DOHH2 (cell line): Measurements from ENCODE around the gene CCDC152.

Source experiments
- H3F3A ChIP-seq: fragments of 200-600 bp; sonication (generic), shearing (Covaris generic); 2 replicates; pipeline ENCODE4 v1.6.0; 2016; ENCODE audit warnings: antibody characterized with exemption, mild to moderate bottlenecking; ENCODE audit not compliant: control insufficient read depth, insufficient read depth
- H3K27ac ChIP-seq: fragments of 200-600 bp; sonication (generic); 2 replicates; pipeline ENCODE4 v1.5.1; 2014; ENCODE audit warnings: low read depth, mild to moderate bottlenecking, low read length, moderate library complexity
- H3K27me3 ChIP-seq: fragments of 200-600 bp; sonication (generic); 2 replicates; pipeline ENCODE4 v1.6.1; 2014; ENCODE audit warnings: mild to moderate bottlenecking, low read length, mixed read lengths; ENCODE audit not compliant: control insufficient read depth
- H3K36me3 ChIP-seq: fragments of 200-600 bp; sonication (generic); 2 replicates; pipeline ENCODE4 v1.6.1; 2014; ENCODE audit warnings: mild to moderate bottlenecking, low read length, moderate library complexity, mixed read lengths; ENCODE audit not compliant: control insufficient read depth
- H3K4me1 ChIP-seq: fragments of 200-600 bp; sonication (generic); 2 replicates; pipeline ENCODE4 v1.6.1; 2014; ENCODE audit warnings: mild to moderate bottlenecking, low read length, mixed read lengths; ENCODE audit not compliant: control insufficient read depth
- H3K4me2 ChIP-seq: fragments of 200-600 bp; sonication (generic); 2 replicates; pipeline ENCODE4 v1.6.0; 2014; ENCODE audit warnings: mild to moderate bottlenecking, low read length, moderate library complexity
- H3K4me3 ChIP-seq: fragments of 200-600 bp; sonication (generic); 2 replicates; pipeline ENCODE4 v1.5.1; 2014; ENCODE audit warnings: mild to moderate bottlenecking, low read length, mixed read lengths
- H3K79me2 ChIP-seq: fragments of 200-600 bp; sonication (generic); 2 replicates; pipeline ENCODE4 v1.6.1; 2014; ENCODE audit warnings: mild to moderate bottlenecking, low read length, mixed read lengths; ENCODE audit not compliant: control insufficient read depth
- H3K9me2 ChIP-seq: fragments of 200-600 bp; sonication (generic); replicated peaks from 2 replicates; pipeline ENCODE4 v1.6.1; 2014; ENCODE audit warnings: mild to moderate bottlenecking, low read length, mixed read lengths; ENCODE audit not compliant: control insufficient read depth
- H3K9me3 ChIP-seq: fragments of 200-600 bp; sonication (generic); 2 replicates; pipeline ENCODE4 v1.6.1; 2014; ENCODE audit warnings: antibody characterized with exemption, low read length, mixed read lengths; ENCODE audit not compliant: control insufficient read depth, insufficient read depth
- H4K20me1 ChIP-seq: fragments of 200-600 bp; sonication (generic); 2 replicates; pipeline ENCODE4 v1.6.0; 2014; ENCODE audit warnings: low read depth, mild to moderate bottlenecking, antibody characterized with exemption, low read length, moderate library complexity; ENCODE audit not compliant: control insufficient read depth, insufficient read depth
- EZH2phosphoT487 ChIP-seq: fragments of 200-600 bp; sonication (generic); IDR thresholded peaks from 2 replicates; pipeline ENCODE4 v1.6.1; 2017; ENCODE audit warnings: borderline replicate concordance, mild to moderate bottlenecking, antibody characterized with exemption, low read length, moderate library complexity, mixed read lengths
- TF ChIP-seq, protein P1 (sequence below): fragments of 200-600 bp; sonication (generic); IDR thresholded peaks from one replicate; pipeline ENCODE4 v1.5.1; 2014; ENCODE audit warnings: antibody characterized with exemption, mild to moderate bottlenecking, low read depth, low read length; ENCODE audit not compliant: poor library complexity, severe bottlenecking

Gene CCDC152

DNA sequence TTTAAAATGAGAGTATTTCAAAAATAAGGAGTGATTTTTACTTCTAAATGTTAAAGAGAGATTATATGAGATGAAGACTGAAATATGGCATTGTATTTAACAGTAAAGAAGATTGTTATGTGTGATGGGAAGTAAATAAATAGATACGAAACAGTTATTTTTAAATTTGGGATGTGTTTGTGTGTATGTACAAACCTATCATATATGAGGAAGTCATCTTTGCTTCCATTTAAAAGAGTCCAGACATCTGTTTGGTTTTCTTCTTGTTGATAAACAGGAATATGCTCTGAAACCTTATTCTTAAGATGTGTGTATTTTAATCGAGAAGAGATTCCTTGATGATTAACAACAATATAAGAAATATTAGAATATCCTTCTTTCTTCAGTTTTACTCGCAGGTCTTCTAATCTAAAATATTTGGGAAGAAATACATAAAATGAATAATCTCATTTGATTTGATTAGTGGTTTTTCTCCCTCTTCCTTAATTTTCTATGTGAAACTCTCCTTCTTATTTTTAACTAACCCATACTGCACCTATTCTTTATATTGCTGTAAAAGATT is 50.2 kb downstream of the CCDC152 start:
- H3F3A ChIP-seq, result no peaks in the 10 kb centered on the region
- no peak overlapping the region for H3K27ac ChIP-seq
- H3K9me3 ChIP-seq, result no peaks in the 10 kb centered on the region
- no peaks in the 10 kb centered on the region for H3K79me2 ChIP-seq
- H3K4me1 ChIP-seq, result no peaks in the 10 kb centered on the region
- no peaks in the 10 kb centered on the region for H3K9me2 ChIP-seq
- H4K20me1 ChIP-seq, result no peaks in the 10 kb centered on the region
- H3K4me3 ChIP-seq, result no peak overlapping the region
- no peak overlapping the region for H3K4me2 ChIP-seq
- no peaks in the 10 kb centered on the region for H3K36me3 ChIP-seq
- TF ChIP-seq, protein P1, sequence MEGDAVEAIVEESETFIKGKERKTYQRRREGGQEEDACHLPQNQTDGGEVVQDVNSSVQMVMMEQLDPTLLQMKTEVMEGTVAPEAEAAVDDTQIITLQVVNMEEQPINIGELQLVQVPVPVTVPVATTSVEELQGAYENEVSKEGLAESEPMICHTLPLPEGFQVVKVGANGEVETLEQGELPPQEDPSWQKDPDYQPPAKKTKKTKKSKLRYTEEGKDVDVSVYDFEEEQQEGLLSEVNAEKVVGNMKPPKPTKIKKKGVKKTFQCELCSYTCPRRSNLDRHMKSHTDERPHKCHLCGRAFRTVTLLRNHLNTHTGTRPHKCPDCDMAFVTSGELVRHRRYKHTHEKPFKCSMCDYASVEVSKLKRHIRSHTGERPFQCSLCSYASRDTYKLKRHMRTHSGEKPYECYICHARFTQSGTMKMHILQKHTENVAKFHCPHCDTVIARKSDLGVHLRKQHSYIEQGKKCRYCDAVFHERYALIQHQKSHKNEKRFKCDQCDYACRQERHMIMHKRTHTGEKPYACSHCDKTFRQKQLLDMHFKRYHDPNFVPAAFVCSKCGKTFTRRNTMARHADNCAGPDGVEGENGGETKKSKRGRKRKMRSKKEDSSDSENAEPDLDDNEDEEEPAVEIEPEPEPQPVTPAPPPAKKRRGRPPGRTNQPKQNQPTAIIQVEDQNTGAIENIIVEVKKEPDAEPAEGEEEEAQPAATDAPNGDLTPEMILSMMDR, result no peak
- no peak for TF ChIP-seq EZH2phosphoT487
- no peaks in the 10 kb centered on the region for H3K27me3 ChIP-seq

- H4K20me1 ChIP-seq, result no peaks in the 10 kb centered on the region
- no peak overlapping the region for H3K4me3 ChIP-seq
- no peaks in the 10 kb centered on the region for H3K36me3 ChIP-seq
- H3K79me2 ChIP-seq, result no peaks in the 10 kb centered on the region
- no peaks in the 10 kb centered on the region for H3F3A ChIP-seq
- no peak overlapping the region for H3K27ac ChIP-seq
- no peak for TF ChIP-seq EZH2phosphoT487
- TF ChIP-seq, protein P1, result no peak
- H3K9me3 ChIP-seq, result no peaks in the 10 kb centered on the region
- H3K27me3 ChIP-seq, result no peaks in the 10 kb centered on the region
- no peak overlapping the region for H3K4me2 ChIP-seq
- no peaks in the 10 kb centered on the region for H3K4me1 ChIP-seq
- no peaks in the 10 kb centered on the region for H3K9me2 ChIP-seq
These were observed 51.3 kb downstream of the CCDC152 start for GRCh38 chr5:42807722-42808447.

DNA sequence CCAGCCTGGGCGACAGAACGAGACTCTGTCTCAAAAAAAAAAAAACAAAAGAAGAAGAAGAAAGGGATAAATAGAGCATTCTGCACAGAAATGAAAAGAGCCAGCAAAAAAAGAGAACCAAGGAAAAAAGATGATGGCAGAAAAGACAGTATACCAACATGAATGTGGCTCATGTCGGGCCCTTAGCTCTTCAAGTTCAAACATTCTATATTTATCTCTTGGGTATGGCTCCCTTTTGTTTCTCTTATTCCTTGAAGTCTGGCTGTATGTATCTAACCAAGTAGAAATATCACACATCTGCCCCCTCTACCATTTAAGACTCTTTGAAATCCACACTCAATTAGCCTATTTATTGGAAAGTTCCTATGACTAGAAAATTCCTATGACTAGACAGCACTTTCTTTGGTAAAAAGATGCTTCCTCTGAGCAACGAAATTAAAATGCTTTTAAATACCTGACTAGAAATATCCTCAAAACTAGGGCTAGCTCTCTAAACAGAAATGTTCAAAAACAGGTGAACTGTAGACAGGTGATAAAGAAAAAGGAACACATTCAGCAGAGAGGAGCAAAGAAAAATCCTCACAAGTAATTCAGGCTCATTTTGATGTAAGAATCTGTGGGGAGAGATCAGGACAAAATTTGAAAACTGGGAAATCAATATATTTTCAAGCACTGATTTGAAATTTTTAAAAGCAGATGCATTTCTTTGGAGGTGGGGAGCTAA is 52.4 kb downstream of the CCDC152 start:
- H3K9me2 ChIP-seq, result no peaks in the 10 kb centered on the region
- H3K4me2 ChIP-seq, result no peak overlapping the region
- H3K79me2 ChIP-seq, result no peaks in the 10 kb centered on the region
- H3K9me3 ChIP-seq, result no peaks in the 10 kb centered on the region
- H3F3A ChIP-seq, result no peaks in the 10 kb centered on the region
- no peak overlapping the region for H3K27ac ChIP-seq
- H3K4me1 ChIP-seq, result no peaks in the 10 kb centered on the region
- no peaks in the 10 kb centered on the region for H3K36me3 ChIP-seq
- TF ChIP-seq EZH2phosphoT487, result no peak
- TF ChIP-seq, protein P1, result no peak
- no peaks in the 10 kb centered on the region for H3K27me3 ChIP-seq
- no peak overlapping the region for H3K4me3 ChIP-seq
- no peaks in the 10 kb centered on the region for H4K20me1 ChIP-seq
